Globus pallidus (tissue), 1 donor: ENCODE results near the gene GLYATL3.
A peak's percentile ranks its signal among the peaks of the same experiment; 100 is the strongest.

Experiments used
- DNase-seq: peaks from one replicate; pipeline ENCODE4 v3.0.0-alpha.2; 2015; ENCODE audit warnings: low spot score

Gene GLYATL3

GRCh38 chr6:49548613-49549304 is 49.0 kb downstream of the GLYATL3 start:
- no peak for DNase-seq

DNA sequence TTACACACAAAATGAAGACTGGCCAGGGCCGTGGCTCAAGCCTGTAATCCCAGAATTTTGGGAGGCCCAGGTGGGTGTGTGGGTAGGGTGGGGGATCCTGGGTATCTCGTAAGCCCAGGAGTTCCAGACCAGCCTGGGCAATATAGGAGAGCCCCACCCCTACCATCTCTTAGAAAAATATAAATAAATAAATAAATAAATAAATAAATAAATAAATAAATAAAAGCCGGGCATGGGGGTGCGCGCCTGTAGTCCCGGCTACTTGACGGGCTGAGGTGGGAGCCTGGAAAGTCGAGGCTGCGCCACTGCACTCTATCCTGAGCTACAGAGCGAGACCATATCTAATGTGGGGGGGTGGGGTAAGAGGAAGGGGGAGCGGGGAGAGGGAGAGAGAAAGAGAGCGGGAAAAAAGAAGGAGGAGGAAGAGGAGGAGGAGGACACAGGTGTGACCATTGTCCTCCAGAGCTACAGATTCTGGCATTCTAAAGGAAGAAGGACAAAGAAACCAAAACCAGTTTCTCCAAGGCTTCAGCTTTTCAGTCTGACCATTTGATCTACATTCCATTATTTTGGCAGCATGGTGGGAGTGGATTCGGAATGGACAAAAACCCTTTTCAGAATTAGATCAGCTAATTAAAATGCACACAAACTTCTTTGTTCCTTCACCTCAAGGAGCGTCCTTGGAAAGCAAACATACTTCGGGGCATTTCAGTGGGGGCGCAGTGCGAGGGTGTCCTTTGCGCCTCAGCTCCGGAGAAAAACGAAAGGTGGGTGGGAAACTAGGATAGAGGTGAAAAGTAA is 50.2 kb downstream of the GLYATL3 start:
- no peak for DNase-seq

GRCh38 chr6:49550492-49551077 is 50.9 kb downstream of the GLYATL3 start, which contains the start of gene C6orf141:
C6orf141 (plus strand) TSS chr6:49550668; CDS start chr6:49550793, 125 bp downstream.
- DNase-seq, result no peak

DNA sequence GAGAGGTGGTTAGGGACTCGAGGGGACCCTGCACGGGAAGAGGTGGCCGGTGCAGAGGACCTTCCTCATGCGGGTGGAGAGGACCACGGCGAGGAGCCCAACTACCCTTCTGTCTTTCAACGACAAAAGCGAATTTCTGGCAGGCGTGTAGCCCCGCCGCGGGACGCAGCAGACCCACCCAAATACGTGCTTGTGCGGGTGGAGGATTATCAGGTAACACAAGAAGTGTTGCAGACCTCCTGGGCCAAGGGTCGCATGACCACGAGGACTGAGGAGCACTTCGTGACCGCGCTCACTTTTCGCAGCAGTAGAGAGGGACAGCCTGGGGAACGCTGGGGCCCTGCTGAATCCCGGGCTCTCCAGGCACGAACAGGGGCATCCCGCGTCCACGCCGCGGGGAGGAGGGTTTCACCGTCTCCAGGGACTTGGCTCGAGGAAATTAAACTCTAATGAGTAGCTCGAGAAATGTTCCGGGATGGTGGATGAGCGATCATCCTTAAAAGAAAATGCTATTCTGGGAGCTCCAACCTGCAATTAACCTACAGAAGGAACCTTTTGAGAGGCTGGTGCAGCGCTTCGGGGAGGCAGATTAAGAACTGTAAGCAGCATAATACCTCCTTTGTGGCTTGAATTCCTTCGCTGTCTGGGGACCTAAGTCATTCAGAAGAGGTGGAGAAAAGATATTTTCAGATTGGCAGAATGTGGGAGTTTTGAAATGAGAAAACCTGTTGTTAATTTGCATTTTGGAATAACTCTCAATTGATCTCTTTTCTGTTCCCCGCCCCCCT is 51.5 kb downstream of the GLYATL3 start:
- peak; percentile 3 for DNase-seq

DNA sequence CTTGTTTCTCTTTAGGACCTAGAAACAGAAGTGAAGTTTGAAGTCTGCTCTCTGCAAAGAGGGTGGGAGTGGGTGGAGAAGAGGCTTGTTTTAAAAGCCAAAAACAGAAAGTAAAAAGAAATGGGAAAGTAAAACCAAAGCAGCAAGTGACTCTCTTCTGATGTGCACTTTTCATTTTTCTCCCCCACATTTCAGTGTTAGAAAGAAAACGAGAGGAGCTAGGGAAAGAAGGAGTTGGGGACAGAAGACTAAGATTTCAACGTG is 52.1 kb downstream of the GLYATL3 start:
- no peak for DNase-seq

DNA sequence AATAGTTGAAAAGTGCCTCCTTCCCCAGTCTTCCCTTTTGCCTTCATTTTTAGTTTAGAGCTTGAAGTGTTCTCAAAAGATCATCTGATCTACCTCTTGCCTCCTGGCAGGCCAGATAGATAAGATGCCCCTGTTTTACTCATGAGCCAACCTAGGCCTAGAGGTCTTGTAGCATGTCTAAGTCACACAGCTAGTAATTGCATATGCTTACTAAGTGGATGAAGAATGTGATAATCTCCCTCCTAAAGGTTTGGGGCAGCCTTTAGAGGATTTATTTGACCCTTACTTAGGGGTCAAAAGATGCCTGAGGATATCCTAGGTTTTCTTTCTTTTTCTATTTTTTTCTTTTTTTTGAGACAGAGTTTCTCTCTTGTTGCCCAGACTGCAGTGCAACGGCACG is 52.9 kb downstream of the GLYATL3 start:
- DNase-seq, result no peak

DNA sequence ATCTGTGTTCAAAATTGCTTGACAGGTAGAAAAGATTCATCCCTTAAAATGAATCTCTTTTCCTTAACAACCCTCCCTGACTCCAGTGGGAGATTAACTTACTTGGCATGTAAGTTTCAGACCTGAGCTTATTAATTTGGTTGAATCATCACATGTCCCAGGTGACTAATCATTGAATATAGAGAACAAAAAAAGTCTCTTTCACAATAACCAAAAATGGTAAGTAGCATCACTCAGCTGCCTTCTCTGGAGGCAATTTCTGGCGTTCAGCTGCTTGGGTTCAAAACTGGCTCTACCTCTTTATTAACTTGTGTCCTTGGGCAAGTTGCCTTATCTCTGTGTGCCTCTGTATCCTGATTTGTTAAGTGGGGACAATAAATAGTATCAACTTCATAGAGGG is 53.7 kb downstream of the GLYATL3 start:
- no peak for DNase-seq

GRCh38 chr6:49555951-49556350 is 56.2 kb downstream of the GLYATL3 start:
- DNase-seq, result no peak

- no peak for DNase-seq
Observed at GRCh38 chr6:49556429-49556837, 56.7 kb downstream of the GLYATL3 start.

- DNase-seq, result no peak
Observed at GRCh38 chr6:49557177-49557576, 57.5 kb downstream of the GLYATL3 start.

DNA sequence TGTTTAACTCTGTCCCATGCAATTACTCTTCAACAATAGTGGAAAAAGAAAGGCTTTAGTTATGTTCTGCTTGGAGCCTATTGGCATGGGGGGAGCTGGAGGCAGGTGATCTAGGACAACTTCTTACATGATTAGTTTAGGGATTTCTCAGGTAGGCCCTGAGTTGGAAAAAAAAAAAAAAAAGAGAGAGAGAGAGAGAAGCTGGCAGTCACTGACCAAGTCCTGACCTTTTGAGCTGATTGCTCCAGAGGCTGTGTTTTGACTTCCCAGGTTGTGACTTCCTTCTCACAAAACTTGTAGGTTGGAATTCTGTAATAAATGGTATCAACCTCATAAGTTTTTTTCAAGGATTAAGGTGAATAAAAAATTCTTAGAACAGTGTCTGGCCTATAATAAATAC is 58.5 kb downstream of the GLYATL3 start:
- no peak for DNase-seq

DNA sequence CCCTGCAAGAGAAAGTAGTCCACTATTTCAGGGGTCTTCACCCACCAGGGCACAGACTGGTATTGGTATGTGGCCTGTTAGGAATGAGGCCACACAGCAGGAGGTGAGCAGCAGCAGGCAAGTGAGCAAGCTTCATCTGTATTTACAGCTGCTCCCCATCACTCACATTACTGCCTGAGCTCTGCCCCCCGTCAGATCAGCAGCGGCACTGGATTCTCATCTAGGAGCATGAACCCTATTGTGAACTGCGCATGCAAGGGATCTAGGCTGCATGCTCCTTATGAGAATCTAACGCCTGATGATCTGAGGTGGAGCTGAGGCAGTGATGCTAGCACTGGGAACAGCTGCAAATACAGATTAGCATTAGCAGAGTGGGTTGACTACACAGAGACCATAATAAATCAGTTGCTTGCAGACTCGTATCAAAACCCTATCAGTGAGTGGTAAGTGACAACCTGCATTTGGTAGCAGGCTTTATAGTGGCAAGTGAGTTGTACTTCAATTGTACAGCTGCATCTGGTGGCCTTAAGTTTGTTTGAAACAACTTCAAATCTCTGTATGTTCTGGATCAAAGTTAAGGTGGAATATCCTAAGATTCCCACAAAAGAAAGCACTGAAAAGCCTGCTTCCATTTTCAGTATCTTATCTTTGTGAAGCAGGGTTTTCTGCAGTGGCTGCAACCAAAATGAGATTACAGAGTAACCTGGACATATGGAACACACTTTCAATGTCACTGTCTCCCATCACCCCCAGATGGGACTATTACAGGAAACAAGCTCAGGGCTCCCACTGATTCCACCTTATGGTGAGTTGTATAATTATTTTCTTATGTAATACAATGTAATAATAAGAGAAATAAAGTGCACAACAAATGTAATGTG is 63.5 kb downstream of the GLYATL3 start:
- DNase-seq, result no peak

DNA sequence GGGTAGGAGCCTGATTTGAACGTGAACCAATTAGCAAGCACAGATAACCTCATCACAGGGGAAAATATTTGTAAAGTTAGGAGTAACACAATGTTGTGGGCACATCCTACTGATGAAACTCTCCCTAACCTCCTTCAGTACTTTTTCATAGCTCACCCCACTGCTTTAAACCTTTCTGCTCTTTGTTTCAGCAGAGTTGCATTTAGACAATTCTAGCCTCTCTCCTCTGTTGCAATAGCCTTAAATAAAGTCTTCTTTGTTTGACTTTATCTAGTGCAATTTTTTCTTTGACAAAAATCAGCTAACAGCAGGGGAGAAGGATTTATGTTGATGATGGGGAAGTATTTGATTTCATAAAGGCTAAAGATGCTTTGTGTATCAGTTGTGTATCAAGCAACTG is 64.8 kb downstream of the GLYATL3 start:
- DNase-seq, result no peak

- DNase-seq, result no peak
Observed at GRCh38 chr6:49565261-49565660, 65.5 kb downstream of the GLYATL3 start.

GRCh38 chr6:49565855-49566254 is 66.1 kb downstream of the GLYATL3 start:
- no peak for DNase-seq

- no peak for DNase-seq
Observed at GRCh38 chr6:49570474-49571079, 70.9 kb downstream of the GLYATL3 start.

DNA sequence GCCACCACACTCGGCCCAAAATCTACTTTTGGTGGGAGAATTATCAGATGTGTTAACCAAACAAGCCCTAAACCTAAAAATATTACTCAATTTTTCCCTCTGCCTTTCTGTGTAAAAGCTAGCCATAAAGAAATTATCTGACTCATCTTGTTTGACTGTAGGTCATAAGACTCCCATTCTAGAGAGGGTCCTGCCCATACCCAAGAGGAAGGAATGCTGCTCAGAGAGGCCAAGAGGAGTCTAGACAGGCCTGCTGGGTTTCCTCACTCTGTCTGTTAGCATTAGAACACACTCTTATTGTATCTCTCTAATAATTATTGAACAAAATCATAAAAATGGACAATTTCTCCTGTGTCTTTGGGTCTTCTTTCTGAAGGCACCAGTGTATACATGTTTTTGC is 76.9 kb downstream of the GLYATL3 start:
- DNase-seq, result no peak
